Measurements from ENCODE around the gene ARL13B. TPM values are rescaled to one million over a fixed set of nuclear protein-coding genes. Genes with fewer than 3 reads are reported as not detected.

ARL13B gene
- total and polyA plus RNA-seq, 2 of the 13 experiments (the other 11 are each of a cell fraction or from before 2014, with no cell fraction given), result 2.2 to 9.6 TPM

GRCh38 chr3:93979850-93980676, at the start of gene ARL13B (continued):
- peak; percentile 87 for TF ChIP-seq ZNF687 (CRISPR knock-in tag; IDR thresholded peaks at IDR 0.05)
- TF ChIP-seq SRSF4 (IDR thresholded peaks at IDR 0.05; ENCODE audit: low read depth, low read length, poor library complexity, severe bottlenecking), result no peak
- TF ChIP-seq SOX13 (IDR thresholded peaks at IDR 0.05), result no peak
- TF ChIP-seq SOX13 (CRISPR knock-in tag; conservative IDR thresholded peaks at IDR 0.05 in 1 of 2, IDR thresholded peaks at IDR 0.05 in 1 of 2), result no peak
- TF ChIP-seq ZNF75D (CRISPR knock-in tag; IDR thresholded peaks at IDR 0.05; ENCODE audit: borderline replicate concordance), result no peak
- TF ChIP-seq ZNF776 (CRISPR knock-in tag; IDR thresholded peaks at IDR 0.05), result 0 out of 2 replicates have a peak, but pooled peaks have one; percentile 46
- TF ChIP-seq MLLT10 (CRISPR knock-in tag; IDR thresholded peaks at IDR 0.05), result no peak
- TF ChIP-seq SIN3A (IDR thresholded peaks at IDR 0.05; ENCODE audit: borderline replicate concordance, low read depth, low read length), result peak; percentile 86; the same call in 1 of the 2 replicates
- peak; percentile 44; the same call in 1 of the 2 replicates for TF ChIP-seq RXRA (CRISPR knock-in tag; IDR thresholded peaks at IDR 0.05)
- TF ChIP-seq ZBTB10 (CRISPR knock-in tag; IDR thresholded peaks at IDR 0.05; ENCODE audit: borderline replicate concordance), result peak; percentile 60; the same call in 1 of the 2 replicates
- peak; percentile 85 for TF ChIP-seq RFX3 (CRISPR knock-in tag; IDR thresholded peaks at IDR 0.05)
- TF ChIP-seq FOXK1 (CRISPR knock-in tag; IDR thresholded peaks at IDR 0.05; ENCODE audit: borderline replicate concordance, low read depth), result 0 out of 2 replicates have a peak, but pooled peaks have one; percentile 31
- no peak for TF ChIP-seq NFRKB (IDR thresholded peaks at IDR 0.05)
- TF ChIP-seq SMAD3 (CRISPR knock-in tag; IDR thresholded peaks at IDR 0.05), result peak; percentile 61; the same call in 1 of the 2 replicates
- TF ChIP-seq CREB1 (IDR thresholded peaks at IDR 0.05), result peak; percentile 82
- TF ChIP-seq CREB1 (CRISPR knock-in tag; IDR thresholded peaks at IDR 0.05), result peak; percentile 92
- TF ChIP-seq, protein P1, sequence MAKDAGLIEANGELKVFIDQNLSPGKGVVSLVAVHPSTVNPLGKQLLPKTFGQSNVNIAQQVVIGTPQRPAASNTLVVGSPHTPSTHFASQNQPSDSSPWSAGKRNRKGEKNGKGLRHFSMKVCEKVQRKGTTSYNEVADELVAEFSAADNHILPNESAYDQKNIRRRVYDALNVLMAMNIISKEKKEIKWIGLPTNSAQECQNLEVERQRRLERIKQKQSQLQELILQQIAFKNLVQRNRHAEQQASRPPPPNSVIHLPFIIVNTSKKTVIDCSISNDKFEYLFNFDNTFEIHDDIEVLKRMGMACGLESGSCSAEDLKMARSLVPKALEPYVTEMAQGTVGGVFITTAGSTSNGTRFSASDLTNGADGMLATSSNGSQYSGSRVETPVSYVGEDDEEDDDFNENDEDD (CRISPR knock-in tag; IDR thresholded peaks at IDR 0.05; ENCODE audit: borderline replicate concordance), result peak; percentile 55; the same call in 1 of the 2 replicates
- TF ChIP-seq JARID2 (CRISPR knock-in tag; IDR thresholded peaks at IDR 0.05; ENCODE audit: insufficient replicate concordance), result no peak
- TF ChIP-seq TFAP4 (IDR thresholded peaks at IDR 0.05; ENCODE audit: borderline replicate concordance, low read depth), result peak; percentile 81
- TF ChIP-seq ZNF556 (CRISPR knock-in tag; IDR thresholded peaks at IDR 0.05; ENCODE audit: borderline replicate concordance), result no peak
